Measurements from ENCODE around the gene DLGAP3.
A peak's percentile ranks its signal among the peaks of the same experiment; 100 is the strongest.

DLGAP3 gene

DNA sequence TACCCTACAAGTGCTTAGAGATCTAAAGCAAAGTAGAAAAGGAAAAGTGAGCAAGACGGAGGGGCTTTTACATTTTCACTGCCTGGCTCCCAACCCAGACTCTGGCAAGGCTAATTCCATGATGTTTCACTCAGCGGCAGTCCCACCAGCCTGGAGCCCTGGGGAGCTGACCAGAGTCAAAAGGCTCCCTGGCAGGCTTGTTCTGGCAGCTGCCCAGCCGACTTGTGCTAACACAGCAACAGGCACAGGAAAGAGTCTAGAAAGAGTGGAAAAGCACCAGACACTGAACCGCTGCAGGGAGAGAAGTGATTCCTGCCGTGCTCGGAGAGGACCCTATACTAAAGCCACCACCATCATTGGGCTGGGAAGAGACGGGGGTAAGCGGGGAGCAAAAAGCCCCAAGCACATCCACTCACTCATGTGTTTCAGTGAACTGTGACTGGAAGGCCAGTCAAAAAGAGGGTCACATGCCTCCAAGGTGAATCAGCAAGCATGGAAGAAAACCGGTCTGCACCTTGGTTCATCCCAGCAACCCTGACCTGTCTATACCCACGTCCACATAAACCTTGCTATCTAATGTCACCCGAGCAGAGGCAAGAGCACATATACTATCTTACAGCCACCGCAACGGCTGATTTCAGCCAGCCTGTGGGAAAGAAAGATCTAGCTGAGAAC lies 77.9 kb downstream of the DLGAP3 start:
- peak in 23 of 42 donors; percentile 25 to 64 (median 43) for DNase-seq
- intact Hi-C loops (cut with DNase I), result no loop called here

DNA sequence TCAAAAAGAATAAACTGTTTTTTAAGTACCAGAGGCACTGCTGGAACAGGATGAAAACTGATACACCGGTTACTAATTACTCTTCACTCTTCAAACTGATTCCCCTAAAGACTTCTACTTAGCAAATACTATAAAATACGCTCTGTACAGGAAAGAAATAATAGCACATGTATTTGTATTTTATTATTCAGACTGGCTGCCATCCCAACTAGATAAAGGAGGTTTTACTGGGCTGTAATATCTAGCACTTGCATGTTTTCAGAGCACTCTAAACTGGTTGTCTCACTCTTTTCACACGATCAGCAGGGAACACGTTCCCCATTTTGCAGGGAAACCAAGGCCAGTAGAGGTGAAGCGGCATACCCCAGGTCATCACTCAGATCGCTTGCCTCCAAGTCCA lies 79.1 kb downstream of the DLGAP3 start:
- intact Hi-C loops (cut with DNase I), result no loop called here
- DNase-seq, result no peak

DNA sequence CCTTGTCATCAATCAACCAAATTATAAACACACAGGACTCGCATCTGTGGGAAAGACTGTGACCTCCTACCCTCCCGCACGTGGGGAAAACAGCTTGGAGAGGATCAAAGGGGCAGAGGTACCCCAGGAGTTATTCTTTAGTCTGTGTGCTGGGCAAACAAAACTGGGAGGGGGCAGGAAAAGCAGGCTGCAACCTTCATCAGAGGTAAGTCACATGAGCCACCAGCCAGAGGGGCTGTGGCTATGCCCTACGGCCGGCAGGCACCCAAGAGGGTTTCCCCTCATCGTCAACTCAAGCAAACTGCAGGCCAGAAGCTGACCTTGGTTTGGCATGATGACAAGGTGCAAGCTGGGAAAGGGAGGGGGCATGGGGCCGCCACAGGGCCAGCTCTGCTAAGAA lies 82.4 kb downstream of the DLGAP3 start:
- DNase-seq, result no peak
- intact Hi-C loops (cut with DNase I), result no loop called here

DNA sequence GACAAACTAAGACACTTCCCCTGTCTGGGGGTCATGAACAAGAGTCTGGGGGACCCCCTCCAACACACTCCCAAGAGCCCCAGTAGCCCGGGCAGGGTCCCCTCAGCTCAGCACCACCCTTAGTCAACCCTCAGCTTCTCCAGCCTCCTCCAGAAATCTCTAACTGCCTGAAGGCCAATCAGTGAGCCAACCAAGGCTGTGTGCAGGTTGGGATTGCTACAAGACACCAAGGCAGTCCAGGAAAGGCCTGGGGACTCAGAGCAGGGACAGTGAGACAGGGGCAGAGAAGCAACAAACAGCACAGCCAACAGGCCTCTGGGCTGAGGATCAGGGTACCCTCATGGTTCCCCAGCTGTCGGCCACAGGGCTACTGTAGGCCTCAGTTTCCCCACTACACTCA lies 83.2 kb downstream of the DLGAP3 start:
- no peak for DNase-seq
- intact Hi-C loops (cut with DNase I), result no loop called here

DNA sequence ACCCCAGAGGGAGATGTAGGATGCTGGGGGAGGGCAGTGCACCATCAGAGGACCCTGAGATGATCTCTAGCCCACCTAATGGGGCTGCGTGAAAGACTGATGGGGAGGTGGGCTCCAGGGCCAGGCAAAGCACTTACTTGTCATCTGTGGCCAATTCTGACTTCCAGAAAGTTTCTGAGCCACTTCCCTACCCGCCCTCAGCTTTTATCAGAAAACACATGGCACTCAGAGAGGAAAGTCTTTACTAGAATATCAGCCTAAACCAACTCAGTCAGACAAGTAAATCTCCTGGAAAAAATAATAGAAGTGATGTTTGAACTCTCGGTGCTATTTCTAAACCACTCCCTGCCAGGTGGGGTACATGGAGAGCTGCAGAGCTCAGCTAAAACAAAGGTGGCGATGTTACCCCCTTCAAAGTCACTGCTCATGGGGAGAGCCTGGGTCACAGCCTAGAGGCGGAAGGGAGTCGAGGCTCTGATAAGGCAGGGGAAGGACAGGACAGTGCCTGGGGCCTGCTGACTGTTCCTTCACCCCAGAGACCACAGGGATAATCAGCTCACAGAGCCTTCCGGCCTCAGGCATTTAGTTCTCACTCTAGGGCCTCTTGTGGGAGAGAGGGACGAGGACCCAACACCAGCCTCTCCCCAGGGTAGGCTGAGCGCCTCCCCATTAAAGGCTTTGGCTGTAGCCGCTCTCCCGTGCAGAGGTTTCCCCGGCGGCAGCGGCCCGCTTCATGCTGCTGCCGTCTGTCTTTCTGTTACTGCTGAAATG lies 84.1 kb downstream of the DLGAP3 start:
- no peak for DNase-seq
- intact Hi-C loops (cut with DNase I), result no loop called here

DNA sequence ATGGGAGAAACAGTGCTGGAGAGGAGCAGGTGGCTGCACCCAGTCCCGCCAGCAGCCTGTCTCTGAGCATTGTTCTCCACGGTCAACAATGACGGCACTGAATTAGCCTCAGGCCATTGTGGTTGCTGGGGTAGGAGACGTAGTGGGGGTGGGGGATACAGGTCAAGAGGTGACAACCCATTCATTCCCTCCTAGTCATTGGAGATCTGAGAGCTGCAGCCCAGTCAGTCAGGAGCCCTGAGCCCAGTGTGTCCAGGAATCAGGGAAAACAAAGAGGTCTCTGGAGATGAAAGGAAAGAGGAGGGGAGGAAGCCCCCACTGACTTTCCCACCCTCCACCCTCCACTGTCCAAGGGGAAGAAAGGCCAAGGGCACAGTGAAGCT lies 85.2 kb downstream of the DLGAP3 start:
- DNase-seq, result peak in 13 of 42 donors; percentile 12 to 58 (median 44)
- intact Hi-C loops (cut with DNase I), result no loop called here

DNA sequence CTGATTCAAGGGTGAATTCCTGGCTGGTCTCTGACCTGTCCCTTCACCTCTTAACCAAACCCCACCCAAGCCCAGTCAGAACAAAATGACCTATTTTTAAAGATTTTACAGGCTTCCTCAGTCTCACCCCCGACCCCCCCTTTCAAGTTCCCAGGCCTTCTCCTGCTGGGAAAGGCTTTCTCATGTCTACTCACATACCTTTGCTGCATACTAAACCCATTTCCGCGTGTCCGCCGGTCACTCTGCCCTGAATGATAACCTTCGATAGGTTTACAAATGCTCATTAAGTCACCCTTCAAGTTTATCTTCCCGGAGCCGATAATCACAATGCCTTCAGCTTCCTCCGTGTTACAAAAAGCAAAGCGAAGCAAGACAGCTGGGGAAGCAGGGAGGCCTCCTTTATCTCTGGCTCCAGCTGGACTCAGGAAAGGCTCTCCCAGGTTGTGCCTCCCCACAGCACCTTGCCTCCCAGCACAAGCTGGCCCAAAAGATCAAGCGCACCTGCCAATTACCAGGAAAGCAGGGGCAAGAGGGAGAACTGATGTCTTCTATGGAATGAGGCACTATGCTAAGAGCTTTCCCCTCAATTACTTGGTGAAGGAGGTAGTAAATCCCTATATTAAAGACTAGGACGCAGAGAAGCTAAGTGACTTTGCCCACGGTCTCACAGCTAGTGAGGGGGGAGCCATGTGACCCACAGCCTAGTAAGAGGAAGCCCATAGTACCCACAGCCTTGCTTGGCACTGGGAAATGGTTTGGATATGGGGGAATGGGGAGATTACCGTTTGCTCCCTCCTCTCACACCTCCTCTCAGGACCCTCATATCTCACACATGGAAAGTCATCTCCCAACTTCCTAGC lies 85.8 kb downstream of the DLGAP3 start:
- intact Hi-C loops (cut with DNase I), result no loop called here
- no peak for DNase-seq

DNA sequence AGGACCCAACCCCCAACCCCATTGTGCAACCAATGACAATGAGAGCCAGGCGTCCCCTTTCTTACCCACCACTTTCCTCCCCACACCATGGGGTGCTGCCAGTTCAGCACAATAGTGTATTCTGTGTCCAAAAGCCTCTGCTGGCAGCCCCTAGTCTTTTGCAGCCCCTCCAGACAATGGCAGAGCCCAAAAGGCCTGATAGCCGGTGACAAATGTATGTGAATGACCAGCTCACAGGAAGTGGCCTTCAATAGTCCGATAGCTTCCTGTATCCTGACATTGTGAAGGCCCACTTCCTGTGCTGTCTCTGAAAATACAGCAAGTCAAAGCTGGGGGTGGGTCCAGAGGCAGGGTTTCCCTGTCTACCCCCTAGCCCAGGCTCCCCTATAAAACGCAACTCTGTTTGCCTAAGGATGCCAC lies 86.5 kb downstream of the DLGAP3 start:
- DNase-seq, result peak in 4 of 42 donors; percentile 19 to 32 (median 23)
- intact Hi-C loops (cut with DNase I), result no loop called here

DNA sequence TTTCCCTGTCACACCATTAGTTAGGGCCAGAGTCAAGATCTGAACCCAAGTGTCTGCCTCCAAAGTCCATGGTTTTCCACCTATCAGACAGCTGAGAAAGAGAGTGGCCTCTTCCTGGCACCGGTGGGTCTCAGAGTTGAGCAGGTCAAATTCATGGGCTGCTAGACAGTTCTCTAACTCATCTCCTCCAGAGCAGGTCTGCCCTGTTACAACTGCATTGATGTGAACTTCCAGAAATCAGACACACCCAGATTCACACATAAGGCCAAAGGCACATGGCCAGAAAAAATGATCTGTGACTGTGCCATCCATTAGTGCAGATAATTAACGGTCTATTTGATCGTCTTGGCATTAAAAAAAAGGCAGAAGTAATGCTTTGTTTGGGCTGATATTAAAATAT lies 87.4 kb downstream of the DLGAP3 start:
- no peak for DNase-seq
- intact Hi-C loops (cut with DNase I), result no loop called here

DNA sequence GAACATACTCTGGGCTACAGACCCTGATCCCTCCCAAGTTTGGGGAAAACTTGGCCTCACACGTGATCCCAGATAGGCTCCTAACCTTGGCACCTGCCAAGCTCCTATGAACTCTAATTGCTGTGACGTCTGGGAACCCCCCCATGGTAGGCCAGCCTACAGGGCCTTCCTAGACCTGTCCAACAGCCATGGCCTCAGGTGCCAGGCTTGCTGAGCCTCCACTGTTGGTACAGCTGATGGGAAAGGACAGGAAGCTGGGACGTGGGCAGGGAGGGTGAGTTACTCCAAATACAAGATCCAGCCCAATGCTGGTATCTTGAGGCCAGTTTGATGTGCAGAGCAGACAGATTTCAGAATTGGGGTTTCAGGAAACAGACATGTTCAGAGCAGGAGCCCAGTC lies 89.0 kb downstream of the DLGAP3 start:
- intact Hi-C loops (cut with DNase I), result no loop called here
- DNase-seq, result no peak

DNA sequence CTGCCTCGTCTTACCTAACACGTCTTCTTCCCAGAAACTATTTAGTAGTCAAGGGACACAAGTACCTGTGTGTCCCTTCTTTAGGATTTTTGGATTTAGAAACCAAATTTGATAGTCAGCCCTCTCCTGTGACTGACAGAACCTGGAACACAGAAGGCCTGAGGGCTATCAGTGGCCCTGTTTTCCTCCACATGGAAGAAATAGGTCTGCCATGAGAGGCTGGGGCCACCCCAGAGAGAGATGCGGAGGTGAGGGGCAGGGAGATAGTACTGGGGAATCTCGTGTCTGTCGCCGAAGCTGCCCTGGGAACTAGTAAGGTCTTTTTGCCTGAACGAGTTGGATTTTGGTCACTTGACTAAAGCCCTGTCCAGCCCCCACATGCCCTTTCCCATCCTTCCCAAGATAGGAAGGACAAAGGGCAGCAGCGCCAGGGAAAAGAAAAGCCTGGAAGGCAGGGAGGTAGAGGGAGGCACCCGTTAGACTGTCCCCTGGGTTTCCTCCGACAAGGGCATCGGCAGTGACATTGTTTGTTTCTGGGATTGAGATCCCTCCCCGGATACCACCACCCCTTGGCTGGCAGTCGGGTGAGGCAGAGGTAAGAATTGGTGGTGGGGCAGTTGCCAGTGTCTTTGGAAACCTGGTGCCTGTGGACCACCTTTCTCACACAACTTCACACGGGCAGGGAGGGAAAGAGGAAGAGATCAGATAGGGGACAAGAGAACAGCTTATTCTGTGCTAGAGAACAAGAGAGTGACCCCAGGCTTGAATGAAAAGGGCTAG lies 89.7 kb downstream of the DLGAP3 start:
- intact Hi-C loops (cut with DNase I), result no loop called here
- no peak for DNase-seq

DNA sequence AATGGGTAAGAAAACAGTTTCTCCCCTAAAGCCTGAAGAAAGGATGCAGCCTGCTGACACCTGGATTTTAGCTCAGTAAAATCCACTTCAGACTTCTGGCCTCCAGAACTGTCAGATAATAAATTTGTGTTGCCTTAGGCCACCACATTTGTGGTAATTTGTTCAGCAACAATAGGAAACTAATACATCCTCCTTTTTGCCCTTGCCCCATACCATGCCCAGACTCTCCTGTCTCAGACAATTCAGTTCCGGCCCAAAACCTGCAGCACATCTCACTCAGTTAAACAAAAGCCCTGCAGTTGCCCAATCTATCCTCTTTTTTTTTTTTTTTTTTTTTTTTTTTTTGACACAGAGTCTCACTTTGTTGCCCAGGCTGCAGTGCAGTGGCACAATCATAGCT lies 95.7 kb downstream of the DLGAP3 start:
- DNase-seq, result peak in 2 of 42 donors; percentile 8 to 31
- intact Hi-C loops (cut with DNase I), result no loop called here

DNA sequence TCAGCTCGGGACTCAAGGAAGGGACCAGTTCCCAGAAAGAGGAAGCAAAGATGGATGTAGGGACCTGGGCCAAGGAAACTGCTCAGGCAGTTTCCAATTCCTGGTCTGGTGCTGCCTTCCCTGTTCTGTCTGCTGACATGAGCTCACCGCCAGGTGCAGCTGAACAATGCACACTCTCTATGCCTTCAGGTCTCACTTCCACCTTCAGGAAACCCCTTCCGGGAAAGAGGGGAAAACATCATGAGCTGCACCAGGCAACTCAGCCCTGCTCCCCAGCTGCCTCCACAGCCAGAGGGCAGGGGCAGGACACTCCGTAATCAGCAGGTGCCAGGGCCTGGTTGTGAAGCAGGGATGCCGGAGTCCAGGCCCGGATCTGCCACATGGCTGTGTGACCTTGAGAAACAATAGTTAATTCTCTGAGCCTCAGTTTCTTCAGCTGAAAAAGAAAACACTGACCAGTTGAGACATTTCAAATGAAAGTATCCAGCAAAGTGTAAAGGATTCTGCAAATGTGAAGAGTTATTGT lies 97.7 kb downstream of the DLGAP3 start:
- DNase-seq, result peak in 2 of 42 donors; percentile 22 to 39
- intact Hi-C loops (cut with DNase I), result no loop called here

DNA sequence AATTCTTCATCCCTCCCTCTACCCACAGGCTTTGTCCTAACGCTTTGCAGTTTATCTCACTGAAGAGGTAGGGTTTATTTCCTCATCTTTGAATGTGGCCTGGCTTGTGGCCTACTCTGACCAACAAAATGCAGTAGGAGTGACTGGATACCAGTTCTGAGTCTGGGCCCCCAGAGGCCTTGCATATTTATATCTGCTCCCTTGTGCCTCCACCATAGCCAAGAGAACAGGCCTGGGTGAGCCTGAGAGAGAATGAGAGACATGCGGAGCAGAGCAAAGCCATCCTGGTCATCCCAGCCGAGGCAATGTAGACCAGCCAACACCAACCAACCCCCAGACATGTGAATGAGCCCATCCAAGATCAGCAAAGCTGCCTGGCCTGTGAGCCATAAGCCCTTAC lies 100.2 kb downstream of the DLGAP3 start:
- intact Hi-C loops (cut with DNase I), result no loop called here
- peak in 2 of 42 donors; percentile 10 to 33 for DNase-seq

DNA sequence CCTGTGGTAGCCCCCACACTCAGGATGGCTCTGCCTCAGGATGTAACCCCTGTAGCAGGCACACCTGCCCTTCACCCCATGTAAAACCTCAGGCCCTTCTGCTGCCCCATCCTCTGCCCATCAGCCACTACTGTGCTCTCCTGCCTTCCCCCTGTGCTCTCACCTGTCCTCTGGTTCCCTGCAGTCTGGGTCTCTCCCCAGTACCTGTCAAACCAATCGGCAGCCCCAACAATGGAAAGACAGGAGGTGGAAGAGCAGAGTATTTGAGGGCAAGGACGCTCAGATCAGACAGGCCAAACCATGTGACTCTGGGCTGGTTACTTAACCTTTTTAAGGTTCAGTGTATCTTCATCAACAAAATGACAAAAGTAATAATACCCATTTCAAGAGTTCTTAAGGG lies 100.8 kb downstream of the DLGAP3 start:
- peak in 2 of 42 donors; percentile 1 to 9 for DNase-seq
- intact Hi-C loops (cut with DNase I), result no loop called here

DNA sequence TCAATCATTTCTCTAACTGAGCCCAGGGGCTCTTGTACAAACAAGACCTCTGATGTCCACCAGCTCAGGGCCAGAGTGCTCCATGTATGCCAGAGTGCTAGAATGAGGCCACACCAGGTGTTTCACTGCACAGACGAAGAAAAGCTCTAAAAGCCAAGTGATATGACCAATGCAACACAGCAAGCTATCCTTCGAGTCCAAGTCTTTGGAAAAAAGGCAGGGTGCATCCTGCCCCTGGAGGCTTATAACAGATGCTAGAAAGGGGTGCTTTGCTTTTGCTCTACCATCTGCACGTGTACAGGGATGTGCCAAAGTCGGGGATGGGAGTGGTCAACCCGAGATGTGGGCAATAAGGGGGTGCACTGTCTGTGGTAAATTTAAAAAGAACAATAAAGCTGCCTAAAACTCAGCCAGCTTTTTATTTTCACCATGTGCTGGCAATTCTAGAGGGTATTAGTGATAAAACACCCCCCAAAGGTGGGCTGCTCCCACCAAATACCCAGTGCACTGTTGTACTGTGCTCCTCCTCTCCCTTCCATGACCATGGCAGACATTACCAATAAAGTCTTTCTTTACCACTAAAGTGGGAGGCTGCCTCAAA lies 102.0 kb downstream of the DLGAP3 start:
- DNase-seq, result peak in 2 of 42 donors; percentile 8 to 16

DNA sequence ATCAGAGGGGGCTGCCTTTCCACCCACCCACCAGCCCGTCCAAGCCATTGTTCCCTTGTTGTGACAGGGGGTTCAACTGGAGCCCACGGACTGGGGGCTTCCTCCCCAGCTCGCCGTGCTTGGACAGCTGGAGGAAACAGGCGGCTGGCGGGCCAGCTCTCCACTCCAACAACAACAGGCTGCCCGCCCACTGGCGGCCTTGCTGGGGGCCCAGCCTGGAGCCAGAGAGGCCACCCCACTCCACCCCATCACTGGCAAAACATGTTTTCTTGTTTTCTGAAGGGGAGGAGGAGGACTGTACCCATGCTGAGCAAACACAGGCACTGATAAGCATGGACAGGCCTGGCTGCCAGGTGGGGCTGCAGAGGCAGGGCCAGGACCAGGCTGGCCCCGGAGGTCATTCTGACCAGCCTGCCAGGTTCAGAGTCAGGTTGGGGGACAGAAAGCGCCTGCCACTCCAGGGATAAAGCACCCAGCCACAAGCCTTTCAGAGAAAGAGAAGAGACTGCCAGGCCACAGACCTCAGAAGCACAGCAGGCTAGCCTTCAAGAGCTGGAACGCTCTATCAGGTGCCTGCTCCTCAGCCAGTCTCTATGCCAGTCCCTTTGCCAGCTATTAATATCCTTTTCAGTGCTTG lies 103.9 kb downstream of the DLGAP3 start:
- peak in 2 of 42 donors; percentile 26 to 31 for DNase-seq

More for the DNA sequence above, 102.0 kb downstream of the DLGAP3 start:
- intact Hi-C loops (cut with DNase I), result no loop called here

More for the DNA sequence above, 103.9 kb downstream of the DLGAP3 start:
- intact Hi-C loops (cut with DNase I), result no loop called here
